HG03571 (cell line): ENCODE data around the gene LRAT.

ENCODE experiments used
- ATAC-seq: cut with Tn5 transposase; IDR thresholded peaks from one replicate; pipeline ENCODE4 v1.9.1; 2021; ENCODE audit not compliant: unreplicated experiment

LRAT gene

GRCh38 chr4:154757713-154758112 is 13.9 kb downstream of the LRAT start:
- ATAC-seq: no peak

GRCh38 chr4:154760895-154761294 is 17.1 kb downstream of the LRAT start:
- no peak for ATAC-seq

GRCh38 chr4:154778264-154778663 is 34.5 kb downstream of the LRAT start:
- ATAC-seq: no peak

GRCh38 chr4:154779362-154779947 is 35.7 kb downstream of the LRAT start:
- ATAC-seq: no peak

GRCh38 chr4:154781126-154781982 is 37.6 kb downstream of the LRAT start, which contains the start of gene RBM46:
Gene RBM46, plus strand, starts transcription at chr4:154781272. Its CDS starts 15,481 bp downstream, at chr4:154796753.
- ATAC-seq: no peak

GRCh38 chr4:154781983-154782293 is 38.1 kb downstream of the LRAT start:
- no peak for ATAC-seq
